ENCODE results near the gene KLHL4. TPM values are rescaled to one million over a fixed set of nuclear protein-coding genes. Genes with fewer than 3 reads are reported as not detected.
"Not testable (repeated sequence)": the region's sequence is repeated elsewhere in the genome, so short reads cannot be mapped to it uniquely, and the experiment has no call there.

The KLHL4 gene, protein sequence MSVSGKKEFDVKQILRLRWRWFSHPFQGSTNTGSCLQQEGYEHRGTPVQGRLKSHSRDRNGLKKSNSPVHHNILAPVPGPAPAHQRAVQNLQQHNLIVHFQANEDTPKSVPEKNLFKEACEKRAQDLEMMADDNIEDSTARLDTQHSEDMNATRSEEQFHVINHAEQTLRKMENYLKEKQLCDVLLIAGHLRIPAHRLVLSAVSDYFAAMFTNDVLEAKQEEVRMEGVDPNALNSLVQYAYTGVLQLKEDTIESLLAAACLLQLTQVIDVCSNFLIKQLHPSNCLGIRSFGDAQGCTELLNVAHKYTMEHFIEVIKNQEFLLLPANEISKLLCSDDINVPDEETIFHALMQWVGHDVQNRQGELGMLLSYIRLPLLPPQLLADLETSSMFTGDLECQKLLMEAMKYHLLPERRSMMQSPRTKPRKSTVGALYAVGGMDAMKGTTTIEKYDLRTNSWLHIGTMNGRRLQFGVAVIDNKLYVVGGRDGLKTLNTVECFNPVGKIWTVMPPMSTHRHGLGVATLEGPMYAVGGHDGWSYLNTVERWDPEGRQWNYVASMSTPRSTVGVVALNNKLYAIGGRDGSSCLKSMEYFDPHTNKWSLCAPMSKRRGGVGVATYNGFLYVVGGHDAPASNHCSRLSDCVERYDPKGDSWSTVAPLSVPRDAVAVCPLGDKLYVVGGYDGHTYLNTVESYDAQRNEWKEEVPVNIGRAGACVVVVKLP
- 1 to 10 TPM; 1.5 to 3.1 (median 2.0) TPM for total RNA-seq

DNA sequence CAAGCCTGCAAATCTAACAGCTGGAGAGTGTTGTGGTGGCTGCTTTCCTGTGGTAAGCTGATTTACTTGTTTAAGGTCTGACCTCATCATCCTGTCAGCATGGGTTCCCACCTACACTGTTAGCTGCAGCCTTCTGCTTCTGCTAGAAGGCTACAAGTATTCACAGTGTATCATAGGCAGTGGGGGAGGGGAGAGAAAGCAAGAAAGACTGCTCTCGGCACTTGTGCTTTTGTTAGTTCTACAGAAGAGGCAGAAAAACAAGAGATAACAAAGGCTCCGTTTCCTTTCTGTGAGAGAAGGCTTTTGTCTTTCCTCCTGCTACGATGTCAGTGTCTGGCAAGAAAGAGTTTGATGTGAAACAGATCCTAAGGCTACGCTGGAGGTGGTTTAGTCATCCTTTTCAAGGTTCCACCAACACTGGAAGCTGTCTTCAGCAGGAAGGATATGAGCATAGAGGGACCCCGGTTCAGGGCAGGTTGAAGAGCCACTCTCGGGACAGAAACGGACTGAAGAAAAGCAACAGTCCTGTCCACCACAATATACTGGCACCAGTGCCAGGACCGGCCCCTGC is at the start of gene KLHL4:
TSS of gene KLHL4 (plus strand) at position 232 of the 571 bp plus-strand sequence. CDS start at position 324, 92 bp downstream.
- Histone ChIP-seq H3K36me3 (no peaks in the 10 kb centered on the region), H3K4me1 (no peaks in the 10 kb centered on the region), H3K27ac (peak within 1 kb of the TSS; percentile 11 to 70 (median 52)), H3K4me3 (peak within 1 kb of the TSS; percentile 39 to 44), H3K9me3 (no peaks in the 10 kb centered on the region), H3K27me3 (no peaks in the 10 kb centered on the region)
- TF ChIP-seq POLR2AphosphoS5 (IDR thresholded peaks at IDR 0.05) (peak; percentile 11), POLR2A (IDR thresholded peaks at IDR 0.05) (no peak), EP300 (IDR thresholded peaks at IDR 0.05) (no peak)
- TF ChIP-seq, protein P1, sequence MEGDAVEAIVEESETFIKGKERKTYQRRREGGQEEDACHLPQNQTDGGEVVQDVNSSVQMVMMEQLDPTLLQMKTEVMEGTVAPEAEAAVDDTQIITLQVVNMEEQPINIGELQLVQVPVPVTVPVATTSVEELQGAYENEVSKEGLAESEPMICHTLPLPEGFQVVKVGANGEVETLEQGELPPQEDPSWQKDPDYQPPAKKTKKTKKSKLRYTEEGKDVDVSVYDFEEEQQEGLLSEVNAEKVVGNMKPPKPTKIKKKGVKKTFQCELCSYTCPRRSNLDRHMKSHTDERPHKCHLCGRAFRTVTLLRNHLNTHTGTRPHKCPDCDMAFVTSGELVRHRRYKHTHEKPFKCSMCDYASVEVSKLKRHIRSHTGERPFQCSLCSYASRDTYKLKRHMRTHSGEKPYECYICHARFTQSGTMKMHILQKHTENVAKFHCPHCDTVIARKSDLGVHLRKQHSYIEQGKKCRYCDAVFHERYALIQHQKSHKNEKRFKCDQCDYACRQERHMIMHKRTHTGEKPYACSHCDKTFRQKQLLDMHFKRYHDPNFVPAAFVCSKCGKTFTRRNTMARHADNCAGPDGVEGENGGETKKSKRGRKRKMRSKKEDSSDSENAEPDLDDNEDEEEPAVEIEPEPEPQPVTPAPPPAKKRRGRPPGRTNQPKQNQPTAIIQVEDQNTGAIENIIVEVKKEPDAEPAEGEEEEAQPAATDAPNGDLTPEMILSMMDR (IDR thresholded peaks at IDR 0.05): no peak
- ATAC-seq: peak; percentile 31
- 0 to 19% methylated on average over 7 to 8 of the region's 8 CpGs for WGBS, 2 donors (ENCODE audit: low coverage in 1 of 2)

DNA sequence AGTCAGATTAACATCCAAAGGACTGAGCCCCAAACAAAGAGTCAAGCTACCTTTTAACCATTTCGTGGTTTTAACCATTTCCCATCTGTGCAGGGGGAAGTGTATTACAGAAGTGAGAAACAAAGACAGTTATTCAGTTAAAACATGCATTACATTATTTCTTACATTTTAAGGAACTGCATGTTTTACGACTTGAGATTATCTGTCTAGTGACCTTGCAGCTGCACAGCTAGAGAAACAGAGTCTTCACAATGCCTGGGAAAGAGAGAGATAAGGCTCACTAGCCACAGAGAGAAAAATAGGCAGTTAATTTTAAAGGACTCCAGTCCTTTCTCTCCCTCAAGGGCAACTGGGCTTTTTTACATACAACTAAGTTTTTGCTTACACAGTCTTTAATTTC is 48.7 kb upstream of the KLHL4 start:
- no peak overlapping the region for H3K27ac ChIP-seq
- no peaks in the 10 kb centered on the region for H3K9me3 ChIP-seq
- ATAC-seq: no peak
- no peak overlapping the region for H3K4me3 ChIP-seq
- H3K4me1 ChIP-seq: no peaks in the 10 kb centered on the region
- whole genome bisulfite sequencing, 2 donors (ENCODE audit: low coverage in 1 of 2): 51 to 62% methylated on average over 2 of the region's 2 CpGs
- H3K27me3 ChIP-seq: no peaks in the 10 kb centered on the region
- H3K36me3 ChIP-seq: no peaks in the 10 kb centered on the region
- TF ChIP-seq, protein P1 (IDR thresholded peaks at IDR 0.05): no peak
- TF ChIP-seq EP300 (IDR thresholded peaks at IDR 0.05) (no peak), POLR2A (IDR thresholded peaks at IDR 0.05) (no peak), POLR2AphosphoS5 (IDR thresholded peaks at IDR 0.05) (no peak)

DNA sequence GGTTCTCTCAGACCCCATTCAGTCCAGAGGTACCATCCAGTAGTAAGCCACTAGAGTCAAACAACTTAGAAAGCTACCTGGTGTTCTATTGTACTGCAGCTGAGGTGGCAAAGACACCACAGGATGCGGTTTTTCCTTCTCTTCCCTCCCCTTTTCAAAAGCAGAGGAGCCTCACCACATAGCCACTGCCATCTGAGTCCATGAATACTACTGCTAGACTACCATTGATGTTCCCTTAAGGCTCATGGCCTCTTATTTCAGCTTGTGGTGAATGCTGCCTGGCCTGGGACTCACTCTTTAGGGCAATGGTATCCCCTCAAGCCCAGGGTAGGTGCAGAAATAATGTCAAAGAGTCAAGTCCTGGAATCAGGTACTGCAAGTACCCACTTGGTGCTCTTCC is 41.8 kb upstream of the KLHL4 start:
- Histone ChIP-seq H3K36me3 (no peaks in the 10 kb centered on the region), H3K4me1 (no peaks in the 10 kb centered on the region), H3K27ac (no peak overlapping the region), H3K27me3 (no peaks in the 10 kb centered on the region), H3K9me3 (no peaks in the 10 kb centered on the region), H3K4me3 (no peak overlapping the region)
- TF ChIP-seq, protein P1 (IDR thresholded peaks at IDR 0.05): no peak
- TF ChIP-seq EP300 (IDR thresholded peaks at IDR 0.05) (no peak), POLR2AphosphoS5 (IDR thresholded peaks at IDR 0.05) (no peak), POLR2A (IDR thresholded peaks at IDR 0.05) (no peak)
- ATAC-seq: no peak
- WGBS, 2 donors (ENCODE audit: low coverage in 1 of 2): 20% methylated on average over 1 of the region's 1 CpG; no CpG with 5 or more reads in 1 of the 2 donors

DNA sequence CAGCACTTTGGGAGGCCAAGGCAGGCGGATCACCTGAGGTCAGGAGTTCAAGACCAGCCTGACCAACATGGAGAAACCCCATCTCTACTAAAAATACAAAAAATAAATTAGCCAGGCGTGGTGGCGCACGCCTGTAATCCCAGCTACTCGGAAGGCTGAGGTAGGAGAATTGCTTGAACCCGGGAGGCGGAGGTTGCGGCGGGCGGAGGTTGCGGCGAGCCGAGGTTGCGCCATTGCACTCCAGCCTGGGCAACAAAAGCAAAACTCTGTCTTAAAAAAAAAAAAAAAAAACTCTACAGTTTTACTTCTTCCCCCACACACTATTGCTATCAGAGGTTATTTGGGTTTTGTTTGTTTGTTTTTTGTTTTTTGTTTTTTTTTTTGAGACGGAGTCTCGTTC is 38.9 kb upstream of the KLHL4 start:
- H3K27ac ChIP-seq, H3K36me3 ChIP-seq, H3K27me3 ChIP-seq, ATAC-seq, H3K4me1 ChIP-seq, H3K4me3 ChIP-seq, H3K9me3 ChIP-seq: not testable (repeated sequence)
- WGBS, 2 donors (ENCODE audit: low coverage in 1 of 2): 87 to 93% methylated on average over 3 of the region's 16 CpGs

DNA sequence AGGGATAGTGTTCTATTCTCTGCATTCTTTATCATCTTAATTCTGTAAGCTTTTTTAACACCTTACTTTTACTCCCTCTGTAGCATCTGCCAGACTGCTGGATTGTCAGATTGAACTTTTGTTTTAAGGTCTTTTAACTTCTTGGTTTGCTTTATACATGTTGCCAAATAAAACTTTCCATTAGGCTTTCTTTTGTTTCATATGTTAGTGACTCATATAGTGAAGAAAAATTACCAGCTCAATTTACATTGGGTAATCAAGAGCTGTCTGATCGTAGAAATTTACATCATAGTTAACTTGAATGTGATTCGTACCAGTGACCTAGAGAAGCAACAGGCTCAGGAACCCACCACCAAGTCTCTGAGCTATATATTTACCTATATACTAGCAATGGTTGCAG is 28.5 kb upstream of the KLHL4 start:
- no peak overlapping the region for H3K27ac ChIP-seq
- ATAC-seq: no peak
- TF ChIP-seq EP300 (IDR thresholded peaks at IDR 0.05) (no peak), POLR2AphosphoS5 (IDR thresholded peaks at IDR 0.05) (no peak), POLR2A (IDR thresholded peaks at IDR 0.05) (no peak)
- TF ChIP-seq, protein P1 (IDR thresholded peaks at IDR 0.05): no peak
- WGBS, 2 donors (ENCODE audit: low coverage in 1 of 2): 75% methylated on average over 2 of the region's 2 CpGs; no CpG with 5 or more reads in 1 of the 2 donors
- no peak overlapping the region for H3K4me3 ChIP-seq
- H3K9me3 ChIP-seq: no peaks in the 10 kb centered on the region
- no peaks in the 10 kb centered on the region for H3K27me3 ChIP-seq
- no peaks in the 10 kb centered on the region for H3K4me1 ChIP-seq
- H3K36me3 ChIP-seq: no peaks in the 10 kb centered on the region

All from gastroesophageal sphincter (tissue), 4 donors.